K562 (cell line): ENCODE data around the gene LRRK1. TPM values are rescaled to one million over a fixed set of nuclear protein-coding genes. Genes with fewer than 3 reads are reported as not detected.

Source experiments
- HSF4 ChIP-seq: fragments of 250-450 bp; sonication (Bioruptor Pico); IDR thresholded peaks from 2 replicates; pipeline ENCODE4 v2.1.2; 2022; ENCODE audit warnings: mild to moderate bottlenecking, moderate library complexity, borderline replicate concordance
- KLF16 ChIP-seq: IDR thresholded peaks from 2 replicates; pipeline ENCODE4 v1.6.1; 2016; ENCODE audit warnings: antibody characterized with exemption
- ZNF316 ChIP-seq: fragments of 450-650 bp; IDR thresholded peaks from 2 replicates; pipeline ENCODE4 v1.6.1; 2016
- ZNF445 ChIP-seq: fragments of 250-450 bp; sonication (Bioruptor Pico); IDR thresholded peaks from 2 replicates; pipeline ENCODE4 v1.4.0; 2020; ENCODE audit warnings: low read depth, mild to moderate bottlenecking, moderate library complexity
- polyA plus RNA-seq, 8 experiments: library from polyadenylated mRNA; depleted of rRNA in 4 of 8; stranded (reverse) in 5 of 8; unstranded in 3 of 8; fragments of >200 nt; fragmentation: Nextera tagmentation in 2 of 8; fragmentation: Illumina TruSeq in 1 of 8; extraction: Ambion mirVana in 2 of 8; extraction: Trizol in 1 of 8; gene quantifications; 2 replicates each; pipeline versions ENCODE4 v1.2.1 to v1.2.3, GENCODE V29; 2011 to 2014; ENCODE audit warnings: inconsistent platforms in 1 of 8, missing spikeins in 1 of 8
- total RNA-seq, 7 experiments: library from RNA; depleted of rRNA in 6 of 7; stranded (reverse); fragments of >200 nt in 6 of 7; fragmentation: Illumina TruSeq in 2 of 7; extraction: Trizol in 2 of 7; gene quantifications; 2 replicates each; pipeline versions ENCODE4 v1.2.1 to v1.2.3, GENCODE V29; 2011 to 2021; ENCODE audit warnings: low replicate concordance in 1 of 7
- TF ChIP-seq, protein P1 (sequence below): sonication (generic); formaldehyde crosslinking; IDR thresholded peaks from 2 replicates; pipeline ENCODE4 v1.8.0; 2023; ENCODE audit warnings: missing genetic modification reagents, mild to moderate bottlenecking, borderline replicate concordance
- TF ChIP-seq, protein P2 (sequence below), 2 experiments: fragments of 450-650 bp; conservative IDR thresholded peaks; 2 replicates each; pipeline ENCODE4 v1.6.1; 2017; ENCODE audit warnings: mild to moderate bottlenecking in 2 of 2, moderate library complexity in 2 of 2
- TF ChIP-seq, protein P3 (sequence below): sonication (generic); formaldehyde crosslinking; IDR thresholded peaks from 2 replicates; pipeline ENCODE4 v1.8.1; 2023; ENCODE audit warnings: mild to moderate bottlenecking, missing genetic modification reagents
- TF ChIP-seq, protein P4 (sequence below): sonication (generic); formaldehyde crosslinking; IDR thresholded peaks from 2 replicates; pipeline ENCODE4 v1.5.0; 2020; ENCODE audit warnings: missing genetic modification reagents

LRRK1 gene
- total and polyA plus RNA-seq, 9 of the 15 experiments (the other 6 are each of a cell fraction or from before 2014, with no cell fraction given), result 0.01 to 1.5 (median 0.11) TPM

DNA sequence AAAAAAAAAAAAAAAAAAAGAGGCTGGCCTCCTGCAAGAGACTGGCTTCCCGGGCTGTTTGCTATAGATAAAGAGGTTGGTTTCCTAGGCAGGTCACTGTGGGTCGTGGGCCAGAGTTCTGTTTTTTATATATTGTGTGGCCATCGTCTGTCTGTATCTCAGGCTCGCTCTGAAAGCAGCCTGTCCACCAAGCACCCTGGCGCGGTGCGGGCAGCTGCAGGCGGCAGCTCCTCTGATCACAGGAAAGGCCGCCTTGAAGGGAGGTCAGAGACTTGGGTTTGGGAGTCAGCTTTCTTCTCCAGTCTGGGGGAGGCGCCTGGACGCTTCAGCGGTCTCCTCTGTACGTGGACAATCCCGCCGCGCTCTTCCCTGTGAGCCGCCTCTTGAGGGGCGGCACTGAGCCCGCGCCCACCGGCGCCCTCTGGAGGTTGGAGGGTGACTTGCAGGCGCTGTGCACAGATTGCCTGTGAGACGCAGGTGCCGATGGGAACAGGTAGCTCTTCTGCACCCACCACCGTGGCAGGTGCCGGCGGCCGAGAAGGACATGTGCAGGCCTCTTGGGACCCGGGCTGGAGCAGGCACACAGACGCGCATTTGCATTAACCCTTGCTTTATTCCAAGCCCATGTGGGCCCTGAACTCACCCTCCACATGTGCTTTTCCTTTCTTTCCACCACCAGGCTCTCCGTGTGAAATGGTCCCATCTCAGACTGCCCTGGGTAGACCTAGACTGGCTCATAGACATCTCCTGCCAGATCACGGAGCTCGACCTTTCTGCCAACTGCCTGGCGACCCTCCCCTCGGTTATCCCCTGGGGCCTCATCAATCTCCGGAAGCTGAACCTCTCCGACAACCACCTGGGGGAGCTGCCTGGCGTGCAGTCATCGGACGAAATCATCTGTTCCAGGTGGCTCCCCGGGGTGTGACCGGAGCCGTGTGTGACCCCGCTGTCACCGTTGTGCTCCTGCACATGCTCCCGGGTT lies 89.3 kb downstream of the LRRK1 start (continued):
- TF ChIP-seq, protein P1, sequence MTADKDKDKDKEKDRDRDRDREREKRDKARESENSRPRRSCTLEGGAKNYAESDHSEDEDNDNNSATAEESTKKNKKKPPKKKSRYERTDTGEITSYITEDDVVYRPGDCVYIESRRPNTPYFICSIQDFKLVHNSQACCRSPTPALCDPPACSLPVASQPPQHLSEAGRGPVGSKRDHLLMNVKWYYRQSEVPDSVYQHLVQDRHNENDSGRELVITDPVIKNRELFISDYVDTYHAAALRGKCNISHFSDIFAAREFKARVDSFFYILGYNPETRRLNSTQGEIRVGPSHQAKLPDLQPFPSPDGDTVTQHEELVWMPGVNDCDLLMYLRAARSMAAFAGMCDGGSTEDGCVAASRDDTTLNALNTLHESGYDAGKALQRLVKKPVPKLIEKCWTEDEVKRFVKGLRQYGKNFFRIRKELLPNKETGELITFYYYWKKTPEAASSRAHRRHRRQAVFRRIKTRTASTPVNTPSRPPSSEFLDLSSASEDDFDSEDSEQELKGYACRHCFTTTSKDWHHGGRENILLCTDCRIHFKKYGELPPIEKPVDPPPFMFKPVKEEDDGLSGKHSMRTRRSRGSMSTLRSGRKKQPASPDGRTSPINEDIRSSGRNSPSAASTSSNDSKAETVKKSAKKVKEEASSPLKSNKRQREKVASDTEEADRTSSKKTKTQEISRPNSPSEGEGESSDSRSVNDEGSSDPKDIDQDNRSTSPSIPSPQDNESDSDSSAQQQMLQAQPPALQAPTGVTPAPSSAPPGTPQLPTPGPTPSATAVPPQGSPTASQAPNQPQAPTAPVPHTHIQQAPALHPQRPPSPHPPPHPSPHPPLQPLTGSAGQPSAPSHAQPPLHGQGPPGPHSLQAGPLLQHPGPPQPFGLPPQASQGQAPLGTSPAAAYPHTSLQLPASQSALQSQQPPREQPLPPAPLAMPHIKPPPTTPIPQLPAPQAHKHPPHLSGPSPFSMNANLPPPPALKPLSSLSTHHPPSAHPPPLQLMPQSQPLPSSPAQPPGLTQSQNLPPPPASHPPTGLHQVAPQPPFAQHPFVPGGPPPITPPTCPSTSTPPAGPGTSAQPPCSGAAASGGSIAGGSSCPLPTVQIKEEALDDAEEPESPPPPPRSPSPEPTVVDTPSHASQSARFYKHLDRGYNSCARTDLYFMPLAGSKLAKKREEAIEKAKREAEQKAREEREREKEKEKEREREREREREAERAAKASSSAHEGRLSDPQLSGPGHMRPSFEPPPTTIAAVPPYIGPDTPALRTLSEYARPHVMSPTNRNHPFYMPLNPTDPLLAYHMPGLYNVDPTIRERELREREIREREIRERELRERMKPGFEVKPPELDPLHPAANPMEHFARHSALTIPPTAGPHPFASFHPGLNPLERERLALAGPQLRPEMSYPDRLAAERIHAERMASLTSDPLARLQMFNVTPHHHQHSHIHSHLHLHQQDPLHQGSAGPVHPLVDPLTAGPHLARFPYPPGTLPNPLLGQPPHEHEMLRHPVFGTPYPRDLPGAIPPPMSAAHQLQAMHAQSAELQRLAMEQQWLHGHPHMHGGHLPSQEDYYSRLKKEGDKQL, result no peak
- TF ChIP-seq, protein P2, sequence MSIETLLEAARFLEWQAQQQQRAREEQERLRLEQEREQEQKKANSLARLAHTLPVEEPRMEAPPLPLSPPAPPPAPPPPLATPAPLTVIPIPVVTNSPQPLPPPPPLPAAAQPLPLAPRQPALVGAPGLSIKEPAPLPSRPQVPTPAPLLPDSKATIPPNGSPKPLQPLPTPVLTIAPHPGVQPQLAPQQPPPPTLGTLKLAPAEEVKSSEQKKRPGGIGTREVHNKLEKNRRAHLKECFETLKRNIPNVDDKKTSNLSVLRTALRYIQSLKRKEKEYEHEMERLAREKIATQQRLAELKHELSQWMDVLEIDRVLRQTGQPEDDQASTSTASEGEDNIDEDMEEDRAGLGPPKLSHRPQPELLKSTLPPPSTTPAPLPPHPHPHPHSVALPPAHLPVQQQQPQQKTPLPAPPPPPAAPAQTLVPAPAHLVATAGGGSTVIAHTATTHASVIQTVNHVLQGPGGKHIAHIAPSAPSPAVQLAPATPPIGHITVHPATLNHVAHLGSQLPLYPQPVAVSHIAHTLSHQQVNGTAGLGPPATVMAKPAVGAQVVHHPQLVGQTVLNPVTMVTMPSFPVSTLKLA (conservative IDR thresholded peaks at IDR 0.05), result no peak
- no peak for TF ChIP-seq ZNF445 (CRISPR knock-in tag)
- TF ChIP-seq KLF16, result no peak; the same call in none of the 2 replicates
- TF ChIP-seq, protein P3, sequence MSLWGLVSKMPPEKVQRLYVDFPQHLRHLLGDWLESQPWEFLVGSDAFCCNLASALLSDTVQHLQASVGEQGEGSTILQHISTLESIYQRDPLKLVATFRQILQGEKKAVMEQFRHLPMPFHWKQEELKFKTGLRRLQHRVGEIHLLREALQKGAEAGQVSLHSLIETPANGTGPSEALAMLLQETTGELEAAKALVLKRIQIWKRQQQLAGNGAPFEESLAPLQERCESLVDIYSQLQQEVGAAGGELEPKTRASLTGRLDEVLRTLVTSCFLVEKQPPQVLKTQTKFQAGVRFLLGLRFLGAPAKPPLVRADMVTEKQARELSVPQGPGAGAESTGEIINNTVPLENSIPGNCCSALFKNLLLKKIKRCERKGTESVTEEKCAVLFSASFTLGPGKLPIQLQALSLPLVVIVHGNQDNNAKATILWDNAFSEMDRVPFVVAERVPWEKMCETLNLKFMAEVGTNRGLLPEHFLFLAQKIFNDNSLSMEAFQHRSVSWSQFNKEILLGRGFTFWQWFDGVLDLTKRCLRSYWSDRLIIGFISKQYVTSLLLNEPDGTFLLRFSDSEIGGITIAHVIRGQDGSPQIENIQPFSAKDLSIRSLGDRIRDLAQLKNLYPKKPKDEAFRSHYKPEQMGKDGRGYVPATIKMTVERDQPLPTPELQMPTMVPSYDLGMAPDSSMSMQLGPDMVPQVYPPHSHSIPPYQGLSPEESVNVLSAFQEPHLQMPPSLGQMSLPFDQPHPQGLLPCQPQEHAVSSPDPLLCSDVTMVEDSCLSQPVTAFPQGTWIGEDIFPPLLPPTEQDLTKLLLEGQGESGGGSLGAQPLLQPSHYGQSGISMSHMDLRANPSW, result peak; percentile 56; the same call in 1 of the 2 replicates
- TF ChIP-seq HSF4 (CRISPR knock-in tag), result no peak
- TF ChIP-seq ZNF316, result peak; percentile 30; the same call in 1 of the 2 replicates
- TF ChIP-seq, protein P4, sequence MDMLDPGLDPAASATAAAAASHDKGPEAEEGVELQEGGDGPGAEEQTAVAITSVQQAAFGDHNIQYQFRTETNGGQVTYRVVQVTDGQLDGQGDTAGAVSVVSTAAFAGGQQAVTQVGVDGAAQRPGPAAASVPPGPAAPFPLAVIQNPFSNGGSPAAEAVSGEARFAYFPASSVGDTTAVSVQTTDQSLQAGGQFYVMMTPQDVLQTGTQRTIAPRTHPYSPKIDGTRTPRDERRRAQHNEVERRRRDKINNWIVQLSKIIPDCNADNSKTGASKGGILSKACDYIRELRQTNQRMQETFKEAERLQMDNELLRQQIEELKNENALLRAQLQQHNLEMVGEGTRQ, result no peak
